NCI-H526 (cell line): Measurements from ENCODE around the gene CHAF1A.
A peak's percentile ranks its signal among the peaks of the same experiment; 100 is the strongest.

ENCODE experiments used
- DNase-seq, 2 experiments: peaks; one replicate each; lab custom pipeline; 2025; lab: John Stamatoyannopoulos, UW

CHAF1A gene

DNA sequence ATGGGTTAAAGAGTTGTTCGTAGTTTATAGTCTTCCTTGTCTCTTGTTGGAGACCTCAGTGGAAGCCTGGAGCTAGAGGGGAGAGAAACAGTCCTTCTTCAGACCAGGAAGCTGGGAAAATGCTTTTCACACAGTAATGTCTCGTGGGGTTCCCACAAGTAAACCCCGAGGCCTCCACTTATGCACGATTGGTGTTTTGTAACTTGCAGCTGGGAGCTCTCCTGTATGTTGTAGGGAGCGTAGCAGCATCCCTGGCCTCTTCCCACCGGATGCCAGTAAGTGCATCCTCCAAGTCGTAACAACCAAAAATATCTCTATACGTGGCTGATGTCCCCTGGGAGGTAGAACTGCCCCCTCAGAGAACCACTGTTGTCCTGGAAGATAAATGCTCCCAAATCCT, 3.5 kb downstream of the CHAF1A start:
- DNase-seq, result no peak

DNA sequence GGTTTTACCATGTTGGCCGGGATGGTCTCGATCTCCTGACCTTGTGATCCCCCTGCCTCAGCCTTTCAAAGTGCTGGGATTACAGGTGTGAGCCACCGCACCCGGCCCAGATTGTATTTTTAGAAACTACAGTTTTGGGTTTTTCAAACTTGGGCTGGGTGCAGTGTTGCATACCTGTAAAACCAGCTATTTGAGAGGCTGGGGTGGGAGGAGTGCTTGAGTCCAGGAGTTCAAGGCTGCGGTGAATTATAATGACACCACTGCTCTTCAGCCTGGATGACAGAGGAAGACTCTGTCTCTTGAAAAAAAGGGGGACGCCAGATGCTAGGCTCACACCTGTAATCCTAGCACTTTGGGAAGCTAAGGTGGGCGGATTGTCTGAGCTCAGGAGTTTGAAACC, 4.2 kb downstream of the CHAF1A start:
- no peak for DNase-seq

DNA sequence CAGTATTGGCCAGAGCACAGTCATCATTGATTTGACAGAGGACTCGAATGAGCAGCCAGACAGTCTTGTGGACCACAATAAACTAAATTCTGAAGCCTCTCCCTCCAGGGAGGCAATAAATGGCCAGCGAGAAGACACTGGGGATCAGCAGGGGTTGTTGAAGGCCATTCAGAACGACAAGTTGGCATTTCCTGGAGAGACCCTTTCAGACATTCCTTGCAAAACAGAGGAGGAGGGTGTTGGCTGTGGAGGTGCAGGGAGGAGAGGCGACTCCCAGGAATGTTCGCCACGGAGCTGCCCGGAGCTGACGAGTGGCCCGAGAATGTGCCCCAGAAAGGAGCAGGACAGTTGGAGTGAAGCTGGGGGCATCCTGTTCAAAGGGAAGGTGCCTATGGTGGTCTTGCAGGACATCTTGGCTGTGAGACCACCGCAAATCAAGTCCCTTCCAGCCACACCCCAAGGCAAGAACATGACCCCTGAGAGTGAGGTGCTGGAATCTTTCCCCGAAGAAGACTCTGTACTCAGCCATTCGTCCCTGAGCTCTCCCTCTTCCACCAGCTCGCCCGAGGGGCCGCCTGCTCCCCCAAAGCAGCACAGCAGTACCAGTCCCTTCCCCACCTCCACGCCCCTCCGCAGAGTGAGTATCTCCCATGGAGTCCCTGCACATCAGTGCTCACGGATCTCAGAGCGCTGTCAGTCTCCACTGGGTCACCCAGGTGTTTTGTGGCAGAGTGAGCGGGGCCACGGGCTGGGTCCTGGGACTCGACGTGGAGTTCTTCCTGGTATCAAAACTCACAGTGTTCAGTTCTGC, 6.9 kb downstream of the CHAF1A start:
- no peak for DNase-seq

DNA sequence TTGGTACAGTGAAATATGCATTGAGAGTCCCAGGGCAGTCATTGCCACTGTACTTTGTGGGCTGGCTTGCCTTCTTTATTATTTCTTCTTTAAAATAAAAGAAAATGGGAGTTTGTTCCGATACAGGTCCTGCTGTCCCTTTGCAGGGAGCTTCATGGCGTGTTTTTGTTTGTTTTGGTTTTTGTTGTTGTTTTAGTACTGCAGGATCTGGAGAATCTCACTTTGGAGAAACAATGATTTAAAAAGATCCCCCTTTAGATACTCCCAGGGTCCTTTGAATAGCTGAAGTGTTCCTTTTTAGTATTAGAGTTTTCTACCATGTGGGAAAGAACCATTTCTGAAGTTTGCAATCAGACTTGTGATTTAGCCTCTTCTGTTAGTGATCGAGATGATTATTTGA, 11.1 kb downstream of the CHAF1A start:
- no peak for DNase-seq

DNA sequence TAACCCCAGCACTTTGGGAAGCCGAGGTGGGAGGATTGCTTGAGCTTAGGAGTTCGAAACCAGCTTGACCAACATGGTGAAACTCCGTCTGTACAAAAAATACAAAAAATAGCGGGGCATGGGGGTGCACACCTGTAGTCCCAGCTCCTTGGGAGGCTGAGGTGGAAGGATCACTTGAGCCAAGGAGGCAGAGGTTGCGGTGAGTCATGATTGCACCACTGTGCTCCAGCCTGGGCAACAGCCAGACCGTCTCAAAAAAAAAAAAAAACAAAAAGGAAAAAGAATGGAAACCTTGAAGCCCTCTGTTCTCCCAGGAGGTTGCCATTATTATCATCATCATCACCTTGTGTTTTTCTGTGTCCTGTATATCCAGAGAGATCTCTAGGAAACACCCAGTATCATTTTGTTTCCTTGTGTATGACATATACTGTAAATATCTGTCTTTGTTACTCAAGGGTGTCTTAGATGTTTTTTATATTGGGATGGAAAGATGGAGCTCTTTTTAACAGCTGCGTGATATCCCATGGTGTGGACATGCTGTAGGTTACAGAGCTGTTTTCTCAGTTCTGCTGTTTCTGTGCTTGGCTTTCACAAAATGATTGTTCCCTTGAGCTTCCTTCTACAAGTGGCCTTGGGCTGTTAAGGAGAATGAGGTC, 11.8 kb downstream of the CHAF1A start:
- no peak for DNase-seq

DNA sequence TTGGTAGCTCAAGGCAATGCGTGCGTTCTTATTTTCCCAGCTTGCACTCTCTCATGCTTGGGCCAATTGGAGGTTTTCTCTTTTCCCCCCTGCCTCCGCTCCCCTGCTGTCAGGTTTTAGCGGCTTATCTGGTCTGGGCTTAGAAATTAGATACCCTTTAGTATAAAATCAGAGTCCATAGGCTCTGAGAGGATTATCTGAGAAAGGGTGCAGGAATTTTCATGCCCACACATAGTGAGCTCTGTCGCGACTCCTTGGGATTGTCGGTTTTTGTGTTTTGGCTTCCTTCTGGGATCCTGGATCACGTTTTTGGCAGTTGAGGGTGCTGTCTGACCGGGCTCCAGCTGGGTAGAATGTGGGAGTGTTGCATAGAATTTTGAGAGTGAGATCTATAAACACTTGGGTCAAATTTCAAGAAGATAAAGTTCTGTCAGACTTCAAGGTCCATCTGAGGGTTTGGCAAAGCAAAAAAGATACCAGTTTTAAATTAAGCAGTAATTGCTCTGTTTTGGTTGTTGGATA, 12.4 kb downstream of the CHAF1A start:
- no peak for DNase-seq

DNA sequence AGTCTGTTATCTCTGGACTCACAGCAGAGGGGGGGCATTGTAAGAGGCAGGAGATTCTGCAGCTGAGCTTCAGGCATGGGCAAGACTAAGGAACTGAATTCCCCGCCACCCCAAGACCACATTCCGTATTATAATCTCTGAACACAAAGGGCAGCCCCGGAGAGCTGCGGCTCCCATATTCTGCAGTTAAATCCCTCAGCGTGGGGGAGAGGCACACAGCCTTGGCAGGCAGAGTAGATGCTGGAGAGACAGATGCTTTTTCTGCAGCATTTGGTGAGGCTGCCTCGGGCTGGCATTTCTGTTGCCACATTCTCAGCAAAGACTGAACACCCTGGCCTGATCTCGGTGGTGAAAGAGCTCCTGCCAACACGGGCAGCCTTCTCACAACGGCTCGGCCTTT, 12.9 kb downstream of the CHAF1A start:
- no peak for DNase-seq

DNA sequence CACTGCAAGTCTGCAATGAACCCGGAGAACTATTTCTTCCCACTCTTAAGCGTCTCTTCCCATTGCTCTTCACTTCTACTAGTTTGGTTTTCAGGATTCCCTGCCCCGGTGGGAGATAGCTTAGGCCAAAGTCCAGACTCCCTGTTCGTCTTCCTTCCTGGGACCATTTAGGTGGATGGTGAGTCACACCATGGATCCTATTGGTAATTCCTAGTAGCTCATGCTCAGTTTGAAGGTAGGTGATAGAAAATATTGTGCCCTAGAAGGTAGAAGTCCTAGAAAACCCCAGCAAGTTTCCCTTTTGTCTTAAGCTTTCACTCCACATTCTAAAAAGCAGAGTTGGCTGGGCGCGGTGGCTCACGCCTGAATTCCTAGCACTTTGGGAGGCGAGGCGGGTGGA, 13.8 kb downstream of the CHAF1A start:
- DNase-seq, result no peak

DNA sequence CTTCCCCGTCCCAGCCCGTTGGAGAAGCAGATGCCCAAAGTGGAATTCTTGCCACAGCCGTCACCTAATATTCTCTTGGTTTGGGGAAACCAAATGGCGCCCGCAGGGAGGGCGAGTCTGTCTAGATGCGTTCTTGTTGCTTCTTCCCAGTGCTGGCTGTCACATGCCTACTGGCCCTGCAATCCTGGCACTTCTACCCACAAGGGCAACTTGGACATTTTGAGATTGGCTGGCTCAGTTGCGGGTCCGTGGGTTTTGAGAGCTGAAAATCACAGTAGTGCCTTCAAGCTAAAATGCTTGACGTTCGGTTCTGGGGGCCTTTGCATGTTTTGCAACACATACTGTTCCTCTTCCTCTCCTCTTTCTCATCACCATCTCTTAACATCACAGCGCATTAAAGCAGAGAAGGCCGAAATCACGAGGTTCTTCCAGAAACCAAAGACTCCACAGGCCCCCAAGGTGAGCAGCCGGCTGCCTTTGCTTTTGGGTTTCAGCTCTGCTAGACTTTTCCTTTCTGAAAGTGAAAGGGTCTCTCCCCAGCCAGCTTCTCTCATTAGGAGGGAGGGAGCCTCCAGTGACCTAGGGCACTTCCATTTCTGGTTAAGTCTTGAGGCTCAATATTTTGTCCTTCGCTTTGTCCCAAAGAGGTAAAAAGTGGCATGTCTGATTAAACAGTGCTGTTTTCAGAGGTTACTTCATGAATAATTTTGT, 21.1 kb downstream of the CHAF1A start:
- DNase-seq, result no peak

DNA sequence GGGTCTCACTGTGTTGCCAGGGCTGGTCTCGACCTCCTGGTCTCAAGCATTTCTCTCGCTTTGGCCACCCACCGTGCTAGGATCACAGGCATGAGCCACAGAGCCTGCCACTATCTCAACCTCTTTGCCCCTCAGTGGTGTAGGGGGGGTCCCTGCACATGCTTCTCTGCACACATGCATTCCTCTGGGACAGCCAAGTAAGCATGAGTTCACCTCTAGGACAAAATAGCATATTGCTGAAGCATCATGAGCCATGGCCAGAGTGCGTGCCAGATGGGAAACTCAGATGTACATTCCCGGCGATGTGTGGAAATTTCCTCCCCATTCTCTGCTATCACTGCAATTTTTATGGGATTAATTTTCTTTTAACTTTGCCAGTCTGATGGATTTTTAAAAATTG, 23.1 kb downstream of the CHAF1A start:
- DNase-seq, result no peak

DNA sequence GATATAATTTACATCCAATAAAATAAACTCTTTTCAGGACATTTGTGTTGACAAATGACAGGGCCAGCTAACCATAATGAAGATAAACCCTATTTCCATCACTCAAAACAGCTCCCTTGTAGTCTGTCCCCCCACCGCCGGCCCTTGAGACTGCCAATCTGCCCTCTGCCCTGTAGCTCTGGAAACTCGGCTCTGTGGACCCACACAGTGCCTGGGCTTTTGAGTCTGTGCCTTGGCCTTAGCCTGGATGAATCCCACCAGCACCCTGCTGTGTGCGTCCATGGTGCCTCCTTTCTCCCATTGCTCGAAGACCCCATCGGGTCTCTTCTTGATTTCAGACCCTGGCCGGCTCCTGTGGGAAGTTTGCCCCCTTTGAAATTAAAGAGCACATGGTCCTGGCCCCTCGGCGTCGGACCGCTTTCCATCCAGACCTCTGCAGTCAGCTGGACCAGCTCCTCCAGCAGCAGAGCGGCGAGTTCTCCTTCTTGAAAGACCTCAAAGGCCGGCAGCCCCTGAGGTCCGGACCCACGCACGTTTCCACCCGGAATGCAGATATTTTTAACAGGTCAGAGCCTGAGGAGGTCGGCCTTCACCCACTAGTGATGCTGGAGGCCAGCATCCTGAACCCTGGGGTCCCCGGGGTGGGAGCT, 26.0 kb downstream of the CHAF1A start:
- DNase-seq, result no peak

DNA sequence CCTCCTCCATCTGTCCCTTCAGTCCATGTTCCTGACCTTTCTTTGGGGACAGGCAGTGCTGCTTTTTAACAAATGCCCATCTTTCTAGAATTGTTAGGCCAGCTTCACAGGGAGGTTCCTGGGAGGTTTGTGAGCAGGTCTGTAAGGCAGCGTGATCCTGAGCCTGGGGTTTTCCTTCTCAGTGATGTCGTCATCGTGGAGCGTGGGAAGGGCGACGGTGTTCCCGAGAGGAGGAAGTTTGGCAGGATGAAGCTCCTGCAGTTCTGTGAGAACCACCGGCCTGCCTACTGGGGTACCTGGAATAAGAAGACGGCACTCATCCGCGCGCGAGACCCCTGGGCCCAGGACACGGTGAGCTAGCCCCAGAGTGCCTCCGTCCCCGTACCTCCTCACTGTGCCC, 26.8 kb downstream of the CHAF1A start:
- no peak for DNase-seq

DNA sequence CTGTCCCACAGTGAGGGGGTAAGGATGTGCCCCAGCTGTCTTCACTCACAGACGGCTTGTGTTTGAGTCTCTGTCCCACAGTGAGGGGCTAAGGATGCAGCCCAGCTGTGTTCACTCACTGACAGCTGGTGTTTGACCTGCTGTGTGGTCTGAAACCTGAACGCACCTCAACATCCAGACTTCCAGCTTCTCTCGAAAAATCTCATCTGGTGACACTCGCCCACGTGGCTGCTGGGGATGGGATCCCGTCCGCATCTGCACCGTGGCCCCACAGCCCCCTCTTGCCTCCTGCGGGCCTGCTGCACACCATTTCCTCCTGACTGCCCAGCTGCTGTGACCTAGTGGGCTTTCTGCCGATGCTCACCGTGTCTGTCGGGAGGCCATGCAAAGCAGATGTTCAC, 27.3 kb downstream of the CHAF1A start:
- DNase-seq, result no peak

DNA sequence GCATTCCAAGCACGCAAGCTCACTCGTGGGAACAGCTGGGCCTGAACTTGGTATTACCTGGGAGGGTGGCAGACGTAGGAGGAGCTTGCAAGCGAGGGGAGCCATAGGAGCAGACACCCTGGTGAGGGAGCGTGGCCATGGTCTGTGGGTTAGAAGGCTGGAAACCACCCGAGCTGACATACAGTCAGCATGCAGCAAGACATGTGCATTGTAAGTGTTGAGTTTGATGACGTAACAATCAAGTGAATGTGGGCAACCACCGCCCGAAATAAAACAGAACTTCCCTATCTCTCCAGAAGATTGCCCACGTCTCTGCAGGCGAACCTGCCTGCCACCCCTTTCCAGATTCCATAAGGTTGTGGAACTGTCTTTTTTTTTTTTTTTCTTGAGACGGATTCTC, 28.3 kb downstream of the CHAF1A start:
- no peak for DNase-seq

DNA sequence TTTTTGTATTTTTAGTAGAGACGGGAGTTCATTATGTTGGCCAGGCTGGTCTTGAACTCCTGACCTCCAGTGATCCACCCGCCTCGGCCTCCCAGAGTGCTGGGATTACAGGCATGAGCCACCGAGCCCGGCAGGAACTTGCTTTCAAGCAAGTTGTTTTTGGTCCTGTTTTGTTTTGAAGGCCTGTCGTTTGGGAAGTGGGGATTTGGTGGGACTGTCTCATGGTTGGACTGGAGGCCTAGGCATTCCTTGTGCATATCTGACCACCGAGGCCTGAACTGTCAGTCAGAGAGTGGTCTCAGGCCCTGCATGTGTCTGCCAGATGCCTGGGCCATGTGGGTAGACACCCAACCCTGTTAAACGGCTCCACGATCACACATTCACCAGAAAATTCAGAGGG, 28.9 kb downstream of the CHAF1A start:
- no peak for DNase-seq

DNA sequence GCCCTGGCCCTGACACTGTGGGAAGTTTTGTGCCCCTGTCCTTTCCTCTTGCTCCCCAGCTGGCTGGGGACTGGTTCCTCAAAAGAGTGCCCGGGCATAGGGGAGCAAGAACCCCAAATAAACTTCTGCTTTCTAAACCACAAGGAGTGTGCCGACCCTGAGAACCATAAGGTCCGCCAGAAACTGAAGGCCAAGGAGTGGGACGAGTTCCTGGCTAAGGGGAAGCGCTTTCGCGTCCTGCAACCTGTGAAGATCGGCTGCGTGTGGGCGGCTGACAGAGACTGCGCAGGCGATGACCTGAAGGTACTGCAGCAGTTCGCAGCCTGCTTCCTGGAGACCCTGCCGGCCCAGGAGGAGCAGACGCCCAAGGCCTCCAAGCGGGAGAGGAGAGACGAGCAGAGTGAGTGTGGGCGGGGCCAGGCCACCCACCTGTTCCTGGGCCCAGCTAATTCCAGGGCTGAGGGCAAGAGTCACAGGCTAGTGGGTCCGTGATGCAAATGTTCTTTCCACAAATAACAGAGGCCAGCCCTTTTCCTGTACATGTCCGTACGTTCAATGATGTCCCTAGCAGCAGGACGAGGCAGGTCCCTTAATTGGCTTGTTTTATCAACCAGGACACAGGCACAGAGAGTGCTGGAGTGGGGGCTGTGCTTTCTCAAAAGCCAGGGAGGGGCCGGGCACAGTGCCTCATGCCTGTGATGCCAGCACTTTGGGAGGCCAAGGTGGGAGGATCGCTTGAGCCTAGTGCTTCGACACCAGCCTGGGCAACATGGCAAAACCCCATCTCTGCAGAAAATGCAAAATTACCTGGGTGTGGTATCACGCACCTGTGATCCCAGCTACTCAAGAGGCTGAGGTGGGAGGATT, 29.6 kb downstream of the CHAF1A start:
- DNase-seq, result peak in 1 of 2 experiments; percentile 27

DNA sequence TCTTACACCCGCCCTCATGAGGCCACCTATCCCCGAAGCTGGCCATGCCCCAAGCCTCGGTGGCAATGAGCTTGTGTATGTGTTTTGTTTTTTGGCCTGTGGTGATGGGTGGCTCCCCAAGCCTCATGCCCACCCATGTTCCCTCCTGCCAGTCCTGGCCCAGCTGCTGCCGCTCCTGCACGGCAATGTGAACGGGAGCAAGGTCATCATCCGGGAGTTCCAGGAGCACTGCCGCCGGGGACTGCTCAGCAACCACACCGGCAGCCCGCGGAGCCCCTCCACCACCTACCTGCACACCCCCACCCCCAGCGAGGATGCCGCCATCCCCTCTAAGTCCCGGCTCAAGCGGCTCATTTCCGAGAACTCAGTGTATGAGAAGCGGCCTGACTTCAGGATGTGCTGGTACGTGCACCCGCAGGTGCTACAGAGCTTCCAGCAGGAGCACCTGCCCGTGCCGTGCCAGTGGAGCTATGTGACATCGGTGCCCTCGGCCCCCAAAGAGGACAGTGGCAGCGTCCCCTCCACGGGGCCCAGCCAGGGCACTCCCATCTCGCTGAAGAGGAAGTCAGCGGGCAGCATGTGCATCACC, 30.6 kb downstream of the CHAF1A start:
- DNase-seq, result no peak

DNA sequence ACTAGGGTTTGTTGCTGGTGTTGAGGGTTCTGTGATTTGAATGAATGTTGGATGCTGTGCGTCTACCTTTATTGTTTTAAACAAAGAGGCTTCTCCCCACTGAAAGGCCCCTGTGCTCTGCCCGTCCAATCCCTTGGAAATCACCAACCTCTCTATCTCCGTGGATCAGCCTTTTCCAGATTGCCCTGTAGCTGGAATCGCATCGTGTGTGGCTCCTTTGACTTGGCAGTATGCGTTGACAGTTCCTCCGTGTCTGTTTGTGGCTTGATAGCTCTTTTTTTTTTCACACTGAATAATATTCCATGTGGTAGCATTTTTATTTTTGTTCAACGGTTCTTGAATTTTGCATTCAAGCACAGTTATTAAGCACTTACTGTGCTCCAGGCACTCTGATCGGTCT, 32.0 kb downstream of the CHAF1A start:
- DNase-seq, result no peak

DNA sequence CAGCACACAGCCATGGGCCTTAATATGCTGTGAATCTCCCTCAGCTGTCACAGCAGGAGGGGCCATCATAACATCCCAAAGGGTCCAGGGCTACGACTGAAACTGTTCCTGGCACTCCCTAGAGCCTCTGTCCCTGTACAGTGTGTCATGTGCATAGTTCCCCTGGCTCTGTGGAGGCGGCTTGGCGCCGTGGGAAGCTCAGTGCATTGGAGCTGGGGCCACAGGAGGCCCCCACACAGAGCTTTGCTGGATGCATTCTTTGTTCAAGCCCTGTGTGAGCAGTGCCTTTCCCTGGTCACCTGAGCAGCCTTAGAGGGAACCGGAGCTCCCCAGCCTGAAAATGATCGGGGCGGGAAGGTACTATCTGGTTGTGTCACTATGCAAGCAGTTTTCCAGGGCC, 33.8 kb downstream of the CHAF1A start:
- DNase-seq, result no peak

DNA sequence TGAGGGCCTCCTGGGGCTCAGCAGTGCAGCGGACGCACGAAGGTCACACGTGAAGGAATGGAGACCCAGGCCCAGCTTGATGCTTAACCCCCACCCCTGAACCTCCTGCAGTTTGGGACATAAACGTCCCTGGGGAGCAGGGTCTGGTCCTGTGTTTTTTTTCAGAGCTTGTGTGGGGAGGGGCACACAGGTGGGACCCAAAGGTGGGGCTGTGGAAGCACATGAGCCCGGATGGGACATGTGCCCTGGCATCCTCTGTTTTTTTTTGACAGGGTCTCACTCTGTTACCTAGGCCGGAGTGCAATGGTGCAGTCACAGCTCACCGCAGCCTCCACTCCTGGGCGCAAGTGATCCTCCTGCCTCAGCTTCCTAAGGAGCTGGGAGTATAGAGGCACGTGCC, 34.7 kb downstream of the CHAF1A start:
- DNase-seq, result no peak

DNA sequence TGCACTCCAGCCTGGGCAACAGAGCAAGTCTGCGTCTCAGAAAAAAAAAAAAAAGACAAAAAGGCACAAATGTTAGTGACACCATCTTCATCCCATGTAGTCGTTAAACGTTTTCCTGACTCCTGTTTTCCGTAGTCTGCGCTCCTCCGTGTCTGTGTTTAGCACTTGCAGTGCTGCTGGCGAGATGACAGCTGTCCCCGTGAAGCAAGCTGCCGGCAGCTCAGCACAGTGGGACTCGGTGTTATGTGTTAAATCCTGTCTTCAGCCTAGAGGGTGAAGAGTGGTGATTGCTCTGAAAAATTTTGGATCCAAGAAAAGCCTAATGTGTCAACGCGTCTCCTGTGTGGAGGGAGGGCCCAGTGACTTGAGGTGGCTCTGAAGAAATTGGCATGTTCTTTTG, 36.8 kb downstream of the CHAF1A start:
- no peak for DNase-seq
